OCI-LY7 (cell line): ENCODE data around the gene TGFBRAP1. TPM values are rescaled to one million over a fixed set of nuclear protein-coding genes. Genes with fewer than 3 reads are reported as not detected.

Source experiments
- BruUV-seq: library from RNA; stranded (reverse); fragments of 400-500 nt; replicated peaks from 2 replicates; lab custom pipeline; 2021; lab: Mats Ljungman, UMichigan
- CTCF ChIA-PET: fragments of 300-600 bp; sonication (Branson Sonifier 250); formaldehyde crosslinking; loops from one replicate; lab custom pipeline; 2022; ENCODE audit warnings: antibody characterized with exemption; ENCODE audit not compliant: unreplicated experiment; lab: Charles Lee
- POLR2A ChIA-PET: fragments of 300-600 bp; sonication (Branson Sonifier 250); formaldehyde crosslinking; loops from one replicate; lab custom pipeline; 2022; ENCODE audit warnings: antibody characterized with exemption; lab: Charles Lee
- DNase-seq: peaks from one replicate; pipeline ENCODE4 v3.0.0-alpha.2; 2015; ENCODE audit warnings: low spot score
- H2AFZ ChIP-seq: fragments of 200-600 bp; sonication (generic), shearing (Covaris generic); 2 replicates; pipeline ENCODE4 v1.6.1; 2014; ENCODE audit warnings: mild to moderate bottlenecking, antibody characterized with exemption, low read length, moderate library complexity
- H3K27ac ChIP-seq: fragments of 200-600 bp; sonication (generic); 2 replicates; pipeline ENCODE4 v1.5.1; 2014; ENCODE audit warnings: mixed run types, low read depth, mild to moderate bottlenecking, moderate library complexity, low read length, inconsistent platforms; ENCODE audit not compliant: poor library complexity, severe bottlenecking
- H3K36me3 ChIP-seq: fragments of 200-600 bp; sonication (generic); 2 replicates; pipeline ENCODE4 v1.6.1; 2014; ENCODE audit warnings: mild to moderate bottlenecking, antibody characterized with exemption, low read length, moderate library complexity, mixed read lengths; ENCODE audit not compliant: insufficient read depth
- H3K4me1 ChIP-seq: fragments of 200-600 bp; sonication (generic); 2 replicates; pipeline ENCODE4 v1.5.1; 2014; ENCODE audit warnings: mild to moderate bottlenecking, low read length; ENCODE audit not compliant: insufficient read depth, poor library complexity, severe bottlenecking
- H3K4me2 ChIP-seq: fragments of 200-600 bp; sonication (generic); 2 replicates; pipeline ENCODE4 v1.6.1; 2014; ENCODE audit warnings: mild to moderate bottlenecking, low read length
- H3K4me3 ChIP-seq: fragments of 200-600 bp; sonication (generic); 2 replicates; pipeline ENCODE4 v1.5.1; 2014; ENCODE audit warnings: mild to moderate bottlenecking, low read depth, low read length; ENCODE audit not compliant: poor library complexity, severe bottlenecking
- H3K79me2 ChIP-seq: fragments of 200-600 bp; sonication (generic); 2 replicates; pipeline ENCODE4 v1.6.1; 2016; ENCODE audit warnings: low read depth, mild to moderate bottlenecking, low read length, moderate library complexity, mixed read lengths; ENCODE audit not compliant: insufficient read depth
- H3K9me2 ChIP-seq: fragments of 200-600 bp; sonication (generic); 2 replicates; pipeline ENCODE4 v1.6.1; 2016; ENCODE audit warnings: mild to moderate bottlenecking, low read length, mixed read lengths; ENCODE audit not compliant: insufficient read depth
- H3K9me3 ChIP-seq: fragments of 200-600 bp; sonication (generic); 2 replicates; pipeline ENCODE4 v1.6.1; 2014; ENCODE audit warnings: mild to moderate bottlenecking, mixed run types, low read length, mixed read lengths
- H4K20me1 ChIP-seq: fragments of 200-600 bp; sonication (generic); 2 replicates; pipeline ENCODE4 v1.6.1; 2014; ENCODE audit warnings: mild to moderate bottlenecking, antibody characterized with exemption, low read length, moderate library complexity, mixed read lengths; ENCODE audit not compliant: insufficient read depth
- CTCF ChIP-seq: fragments of 200-600 bp; sonication (generic); conservative IDR thresholded peaks from 2 replicates; pipeline ENCODE4 v1.5.1; 2014; ENCODE audit warnings: mild to moderate bottlenecking, antibody characterized with exemption, low read length, moderate library complexity, mixed read lengths
- EZH2phosphoT487 ChIP-seq: fragments of 200-600 bp; sonication (generic); IDR thresholded peaks from 2 replicates; pipeline ENCODE4 v1.6.1; 2018; ENCODE audit warnings: low read depth, borderline replicate concordance, mild to moderate bottlenecking, mixed run types, antibody characterized with exemption, low read length, moderate library complexity, mixed read lengths
- intact Hi-C: fragments of 100-400 bp; cut with micrococcal nuclease; formaldehyde crosslinking; loops from one replicate; pipeline ENCODE4 v1.10.0; 2022; ENCODE audit not compliant: unreplicated experiment
- total RNA-seq, 2 experiments: library from RNA; depleted of rRNA in 1 of 2; stranded (reverse); fragments of >200 nt in 1 of 2; shearing (Covaris generic) in 1 of 2; gene quantifications; 2 replicates each; pipeline ENCODE4 v1.2.3, GENCODE V29; 2014 to 2022

The TGFBRAP1 gene
- total RNA-seq, 2 experiments from 2014 or later = 20.5 to 24.6 TPM

- peak within 1 kb of the TSS; percentile 74 for H3K27ac ChIP-seq
- no peaks in the 10 kb centered on the region for H3K9me3 ChIP-seq
- 0 out of 2 replicates have a peak, but pooled peaks cover 6% of the 10 kb centered on the region for H4K20me1 ChIP-seq
- H3K79me2 ChIP-seq = peaks cover 43% of the 10 kb centered on the region
- H3K4me2 ChIP-seq = peak within 1 kb of the TSS; percentile 92
- peak within 1 kb of the TSS; percentile 91 for H2AFZ ChIP-seq
- CTCF ChIA-PET = no interaction called here
- H3K36me3 ChIP-seq = peaks cover 42% of the 10 kb centered on the region
- peak; percentile 92 for DNase-seq
- POLR2A ChIA-PET = interaction anchor here (0.9 kb wide), 1 partner anchor 12 kb away, joined by 3 read pairs; no protein-coding TSS in a partner anchor
- peaks cover 25% of the 10 kb centered on the region for H3K4me1 ChIP-seq
- no peak for TF ChIP-seq CTCF
- no peak for TF ChIP-seq EZH2phosphoT487
- intact Hi-C loops = loop anchor here (10.0 kb wide), 1 partner anchor 857 kb away; the partner anchor contains the start of gene UXS1
- H3K9me2 ChIP-seq = no peaks in the 10 kb centered on the region
- H3K4me3 ChIP-seq = peak within 1 kb of the TSS; percentile 99
- no TSS peak for BruUV-seq
Observed at GRCh38 chr2:105337122-105338019, 7.8 kb upstream of the TGFBRAP1 start, which contains the start of gene C2orf49. Gene C2orf49 (plus strand): TSS chr2:105337540. CDS start chr2:105337588, 48 bp downstream.

- H3K79me2 ChIP-seq = peaks cover 43% of the 10 kb centered on the region
- TF ChIP-seq CTCF = no peak
- no peak for TF ChIP-seq EZH2phosphoT487
- H3K36me3 ChIP-seq = peaks cover 35% of the 10 kb centered on the region
- ChIA-PET CTCF (no interaction called here), POLR2A (interaction anchor here (0.9 kb wide), 1 partner anchor 12 kb away, joined by 3 read pairs; no protein-coding TSS in a partner anchor)
- peaks cover 25% of the 10 kb centered on the region for H3K4me1 ChIP-seq
- H2AFZ ChIP-seq = peak overlapping the region; percentile 91
- H3K9me3 ChIP-seq = no peaks in the 10 kb centered on the region
- peak overlapping the region; percentile 99 for H3K4me3 ChIP-seq
- no peaks in the 10 kb centered on the region for H3K9me2 ChIP-seq
- peak overlapping the region; percentile 74 for H3K27ac ChIP-seq
- intact Hi-C loops = loop anchor here (10.0 kb wide), 1 partner anchor 858 kb away; the partner anchor contains the start of gene UXS1
- BruUV-seq = TSS peak; percentile 92
- no peak for DNase-seq
- 0 out of 2 replicates have a peak, but pooled peaks cover 6% of the 10 kb centered on the region for H4K20me1 ChIP-seq
- peak overlapping the region; percentile 88 for H3K4me2 ChIP-seq
Observed at GRCh38 chr2:105336786-105337121, 7.2 kb upstream of the TGFBRAP1 start.
